ENCODE data around the gene DLL4. TPM values are rescaled to one million over a fixed set of nuclear protein-coding genes. Genes with fewer than 3 reads are reported as not detected.
A peak's percentile ranks its signal among the peaks of the same experiment; 100 is the strongest.
"Not testable (repeated sequence)": the region's sequence is repeated elsewhere in the genome, so short reads cannot be mapped to it uniquely, and the experiment has no call there.

The DLL4 gene
- total and polyA plus RNA-seq, 3 experiments from 2014 or later: not detected

DNA sequence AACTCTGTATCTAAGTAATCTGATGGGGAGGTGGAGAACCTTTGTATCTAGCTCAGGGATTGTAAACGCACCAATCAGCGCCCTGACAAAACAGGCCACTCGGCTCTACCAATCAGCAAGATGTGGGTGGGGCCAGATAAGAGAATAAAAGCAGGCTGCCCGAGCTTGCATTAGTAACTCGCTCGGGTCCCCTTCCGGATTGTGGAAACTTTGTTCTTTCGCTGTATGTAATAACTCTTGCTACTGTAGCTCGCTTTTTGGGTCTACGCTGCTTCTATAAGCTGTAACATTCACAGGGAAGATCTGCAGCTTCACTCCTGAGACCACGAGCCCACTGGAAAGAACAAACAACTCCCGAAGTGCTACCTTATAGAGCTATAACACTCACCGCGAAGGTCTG, 33.2 kb downstream of the DLL4 start:
- H3K27me3 Mint-ChIP-seq: peaks cover 6 to 26% of the 10 kb centered on the region in 2 donors
- H3K4me1 ChIP-seq (ENCODE audit: insufficient read depth, low read length); H3K27ac ChIP-seq (ENCODE audit: low read depth, low read length); H3K4me3 ChIP-seq (ENCODE audit: low read length); H3K9me3 ChIP-seq (ENCODE audit: low read length); DNase-seq; H3K36me3 ChIP-seq (ENCODE audit: insufficient read depth, low read length); H3K27ac Mint-ChIP-seq; H3K36me3 Mint-ChIP-seq; H3K9me3 Mint-ChIP-seq; POLR2A ChIA-PET; H3K4me3 Mint-ChIP-seq; H3K27me3 ChIP-seq (ENCODE audit: insufficient read depth, low read length, poor library complexity, severe bottlenecking); H3K4me1 Mint-ChIP-seq: not testable (repeated sequence)
- CTCF ChIA-PET: interaction anchor here (0.8 to 1.2 kb wide), 4 partner anchors 9 to 31 kb away, joined by 3 read pairs; partner anchors contain the start of gene CHAC1

DNA sequence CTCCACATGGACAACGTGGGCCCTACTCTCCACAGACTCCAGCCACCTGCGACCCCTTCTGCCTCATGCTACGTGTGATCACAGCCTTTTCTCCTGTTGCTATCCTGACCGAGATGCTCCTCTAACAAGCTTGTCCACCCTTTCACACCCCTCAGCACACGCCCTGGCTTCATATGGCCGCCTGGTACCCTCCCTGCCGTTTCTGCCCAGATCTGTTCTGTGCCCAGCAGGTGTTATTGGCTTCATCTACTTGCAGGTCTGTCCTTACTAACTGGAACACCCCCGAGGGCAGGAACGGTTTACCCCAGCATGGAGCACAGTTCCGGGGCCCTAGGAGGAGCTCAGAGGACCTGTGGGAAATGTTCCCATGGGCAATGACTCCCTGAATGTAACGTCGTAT, 34.1 kb downstream of the DLL4 start:
- Histone ChIP-seq H3K4me1 (ENCODE audit: insufficient read depth, low read length) (no peaks in the 10 kb centered on the region), H3K36me3 (ENCODE audit: insufficient read depth, low read length) (no peaks in the 10 kb centered on the region), H3K9me3 (ENCODE audit: low read length) (no peaks in the 10 kb centered on the region), H3K27me3 (ENCODE audit: insufficient read depth, low read length, poor library complexity, severe bottlenecking) (no peaks in the 10 kb centered on the region), H3K27ac (ENCODE audit: low read depth, low read length) (no peak overlapping the region), H3K4me3 (ENCODE audit: low read length) (no peak overlapping the region)
- ChIA-PET CTCF (interaction anchor here (1.0 to 1.6 kb wide), 3 partner anchors 21 to 53 kb away, joined by 3 to 4 read pairs (median 3); no protein-coding TSS in a partner anchor), POLR2A (no interaction called here)
- Mint-ChIP-seq H3K4me1 (no peaks in the 10 kb centered on the region), H3K4me3 (peak overlapping the region in 1 of 7 donors; percentile 78), H3K27me3 (peaks cover 6 to 26% of the 10 kb centered on the region in 2 donors), H3K27ac (no peak overlapping the region), H3K9me3 (no peaks in the 10 kb centered on the region), H3K36me3 (no peaks in the 10 kb centered on the region)
- DNase-seq: no peak

DNA sequence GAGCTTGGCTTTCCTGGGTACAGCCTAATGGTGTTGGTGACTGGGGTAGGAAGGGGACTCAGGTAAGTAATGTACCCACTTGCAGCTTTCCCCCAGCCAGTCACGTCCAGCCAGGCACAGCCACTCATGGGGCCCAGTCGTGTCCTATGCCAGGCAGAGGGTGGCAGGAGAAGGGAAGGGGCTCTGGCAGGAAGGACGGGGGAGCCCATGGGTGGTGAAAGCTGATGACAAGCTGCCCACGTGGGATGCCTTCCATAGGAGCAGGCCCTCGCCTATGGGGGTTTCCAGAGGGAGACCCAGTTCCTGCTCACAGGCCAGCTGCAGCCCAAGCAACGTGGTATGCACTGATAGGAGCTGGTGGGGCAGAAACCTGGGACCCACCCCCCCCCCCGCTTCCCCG, 34.9 kb downstream of the DLL4 start:
- H3K27me3 ChIP-seq (ENCODE audit: insufficient read depth, low read length, poor library complexity, severe bottlenecking): no peaks in the 10 kb centered on the region
- H3K27ac ChIP-seq (ENCODE audit: low read depth, low read length): no peak overlapping the region
- H3K36me3 ChIP-seq (ENCODE audit: insufficient read depth, low read length): no peaks in the 10 kb centered on the region
- no peaks in the 10 kb centered on the region for H3K4me1 ChIP-seq (ENCODE audit: insufficient read depth, low read length)
- Mint-ChIP-seq H3K9me3 (no peaks in the 10 kb centered on the region), H3K4me3 (peak overlapping the region in 1 of 7 donors; percentile 63), H3K4me1 (no peaks in the 10 kb centered on the region), H3K36me3 (no peaks in the 10 kb centered on the region), H3K27ac (no peak overlapping the region), H3K27me3 (peaks cover 2 to 26% of the 10 kb centered on the region in 2 donors)
- ChIA-PET POLR2A (interaction anchor here (0.7 kb wide), 1 partner anchor 222 kb away, joined by 5 read pairs; no protein-coding TSS in a partner anchor), CTCF (interaction anchor here (1.0 to 1.6 kb wide), 3 partner anchors 21 to 54 kb away, joined by 3 to 4 read pairs (median 3); no protein-coding TSS in a partner anchor)
- no peak overlapping the region for H3K4me3 ChIP-seq (ENCODE audit: low read length)
- H3K9me3 ChIP-seq (ENCODE audit: low read length): no peaks in the 10 kb centered on the region
- no peak for DNase-seq

- no peaks in the 10 kb centered on the region for H3K36me3 Mint-ChIP-seq
- POLR2A ChIA-PET: no interaction called here
Measured at GRCh38 chr15:40964634-40965033, 35.5 kb downstream of the DLL4 start.

GRCh38 chr15:40968290-40969085, 39.3 kb downstream of the DLL4 start:
- no peaks in the 10 kb centered on the region for H3K4me1 Mint-ChIP-seq
- DNase-seq: no peak
- H3K27ac Mint-ChIP-seq: peak overlapping the region in 1 of 8 donors; percentile 9
- CTCF ChIA-PET: interaction anchor here (0.6 kb wide), 1 partner anchor 689 kb away, joined by 4 read pairs; no protein-coding TSS in a partner anchor
- no peaks in the 10 kb centered on the region for H3K4me1 ChIP-seq (ENCODE audit: insufficient read depth, low read length)
- no peaks in the 10 kb centered on the region for H3K36me3 Mint-ChIP-seq
- POLR2A ChIA-PET: no interaction called here
- H3K36me3 ChIP-seq (ENCODE audit: insufficient read depth, low read length): no peaks in the 10 kb centered on the region
- H3K4me3 ChIP-seq (ENCODE audit: low read length): no peak overlapping the region
- no peaks in the 10 kb centered on the region for H3K9me3 ChIP-seq (ENCODE audit: low read length)
- no peaks in the 10 kb centered on the region for H3K27me3 ChIP-seq (ENCODE audit: insufficient read depth, low read length, poor library complexity, severe bottlenecking)
- no peak overlapping the region for H3K4me3 Mint-ChIP-seq
- H3K9me3 Mint-ChIP-seq: no peaks in the 10 kb centered on the region
- H3K27me3 Mint-ChIP-seq: peaks cover 0 to 7% of the 10 kb centered on the region in 2 donors
- no peak overlapping the region for H3K27ac ChIP-seq (ENCODE audit: low read depth, low read length)

More at GRCh38 chr15:40964634-40965033, 35.5 kb downstream of the DLL4 start:
- H3K27me3 ChIP-seq (ENCODE audit: insufficient read depth, low read length, poor library complexity, severe bottlenecking): no peaks in the 10 kb centered on the region
- CTCF ChIA-PET: interaction anchor here (0.9 to 1.6 kb wide), 3 partner anchors 11 to 55 kb away, joined by 3 to 4 read pairs (median 3); no protein-coding TSS in a partner anchor
- peaks cover 2 to 26% of the 10 kb centered on the region in 2 donors for H3K27me3 Mint-ChIP-seq
- no peaks in the 10 kb centered on the region for H3K9me3 ChIP-seq (ENCODE audit: low read length)
- DNase-seq: no peak
- no peaks in the 10 kb centered on the region for H3K4me1 ChIP-seq (ENCODE audit: insufficient read depth, low read length)
- no peak overlapping the region for H3K27ac ChIP-seq (ENCODE audit: low read depth, low read length)
- H3K27ac Mint-ChIP-seq: no peak overlapping the region
- H3K9me3 Mint-ChIP-seq: no peaks in the 10 kb centered on the region
- no peaks in the 10 kb centered on the region for H3K4me1 Mint-ChIP-seq
- H3K36me3 ChIP-seq (ENCODE audit: insufficient read depth, low read length): no peaks in the 10 kb centered on the region
- no peak overlapping the region for H3K4me3 ChIP-seq (ENCODE audit: low read length)
- H3K4me3 Mint-ChIP-seq: no peak overlapping the region

GRCh38 chr15:40969363-40969762, 40.2 kb downstream of the DLL4 start:
- no peak for DNase-seq
- H3K27ac ChIP-seq (ENCODE audit: low read depth, low read length): no peak overlapping the region
- H3K4me1 ChIP-seq (ENCODE audit: insufficient read depth, low read length): no peaks in the 10 kb centered on the region
- Mint-ChIP-seq H3K27me3 (peaks cover 0 to 6% of the 10 kb centered on the region in 2 donors), H3K36me3 (no peaks in the 10 kb centered on the region), H3K4me3 (no peak overlapping the region), H3K4me1 (no peaks in the 10 kb centered on the region), H3K9me3 (no peaks in the 10 kb centered on the region), H3K27ac (no peak overlapping the region)
- ChIA-PET CTCF (interaction anchor here (0.6 kb wide), 1 partner anchor 392 kb away, joined by 3 read pairs; no protein-coding TSS in a partner anchor), POLR2A (no interaction called here)
- H3K9me3 ChIP-seq (ENCODE audit: low read length): no peaks in the 10 kb centered on the region
- no peak overlapping the region for H3K4me3 ChIP-seq (ENCODE audit: low read length)
- no peaks in the 10 kb centered on the region for H3K27me3 ChIP-seq (ENCODE audit: insufficient read depth, low read length, poor library complexity, severe bottlenecking)
- no peaks in the 10 kb centered on the region for H3K36me3 ChIP-seq (ENCODE audit: insufficient read depth, low read length)

DNA sequence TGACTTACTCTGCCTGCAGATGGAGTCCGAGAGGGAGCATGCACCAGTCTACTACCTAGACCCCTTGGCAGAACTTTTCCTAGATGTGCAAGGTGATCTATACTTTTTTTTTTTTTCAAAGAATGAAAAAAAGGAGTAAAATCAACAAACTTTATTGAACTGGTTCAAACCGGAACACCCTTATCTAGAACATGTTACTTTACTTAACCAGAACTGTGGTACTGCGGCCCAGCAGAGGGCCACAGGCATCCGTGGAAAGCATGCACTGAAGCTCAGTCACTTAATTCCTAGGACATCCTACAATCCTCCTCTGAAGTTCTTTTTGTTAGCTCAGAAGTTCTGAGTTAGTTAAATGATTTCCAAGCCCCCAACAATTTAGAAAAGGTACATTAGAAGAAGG, 45.7 kb downstream of the DLL4 start:
- ChIA-PET POLR2A (no interaction called here), CTCF (interaction anchor here (1.9 kb wide), 1 partner anchor 34 kb away, joined by 8 read pairs; no protein-coding TSS in a partner anchor)
- H3K36me3 ChIP-seq (ENCODE audit: insufficient read depth, low read length): peaks cover 13% of the 10 kb centered on the region

GRCh38 chr15:40976819-40977218, 47.7 kb downstream of the DLL4 start:
- no peaks in the 10 kb centered on the region for H3K9me3 ChIP-seq (ENCODE audit: low read length)
- no peak overlapping the region for H3K4me3 Mint-ChIP-seq
- peaks cover 31% of the 10 kb centered on the region for H3K36me3 ChIP-seq (ENCODE audit: insufficient read depth, low read length)
- no peaks in the 10 kb centered on the region for H3K27me3 Mint-ChIP-seq
- H3K27ac Mint-ChIP-seq: peak overlapping the region in 2 of 8 donors; percentile 60 to 85
- ChIA-PET CTCF (no interaction called here), POLR2A (no interaction called here)
- no peaks in the 10 kb centered on the region for H3K4me1 Mint-ChIP-seq
- no peaks in the 10 kb centered on the region for H3K27me3 ChIP-seq (ENCODE audit: insufficient read depth, low read length, poor library complexity, severe bottlenecking)
- peaks cover 0 to 65% (median 22%) of the 10 kb centered on the region in 3 donors for H3K36me3 Mint-ChIP-seq
- no peaks in the 10 kb centered on the region for H3K9me3 Mint-ChIP-seq
- DNase-seq: no peak
- H3K4me1 ChIP-seq (ENCODE audit: insufficient read depth, low read length): no peaks in the 10 kb centered on the region
- H3K4me3 ChIP-seq (ENCODE audit: low read length): no peak overlapping the region
- H3K27ac ChIP-seq (ENCODE audit: low read depth, low read length): no peak overlapping the region

More for the DNA sequence above, 45.7 kb downstream of the DLL4 start:
- no peaks in the 10 kb centered on the region for H3K9me3 ChIP-seq (ENCODE audit: low read length)
- no peak overlapping the region for H3K27ac Mint-ChIP-seq
- H3K27me3 ChIP-seq (ENCODE audit: insufficient read depth, low read length, poor library complexity, severe bottlenecking): no peaks in the 10 kb centered on the region
- DNase-seq: no peak
- no peaks in the 10 kb centered on the region for H3K9me3 Mint-ChIP-seq
- H3K36me3 Mint-ChIP-seq: peaks cover 0 to 45% (median 8%) of the 10 kb centered on the region in 3 donors
- H3K27ac ChIP-seq (ENCODE audit: low read depth, low read length): no peak overlapping the region
- no peaks in the 10 kb centered on the region for H3K4me1 ChIP-seq (ENCODE audit: insufficient read depth, low read length)
- no peaks in the 10 kb centered on the region for H3K4me1 Mint-ChIP-seq
- H3K4me3 ChIP-seq (ENCODE audit: low read length): no peak overlapping the region
- H3K27me3 Mint-ChIP-seq: no peaks in the 10 kb centered on the region
- no peak overlapping the region for H3K4me3 Mint-ChIP-seq
